H1 (cell line): ENCODE results near the gene WASF1.

Experiments used
- BRCA1 ChIP-seq: IDR thresholded peaks from 2 replicates; pipeline ENCODE4 v1.6.1; 2012; ENCODE audit warnings: low read depth, low read length, improper control_type of control experiment
- CTCF ChIP-seq, 3 experiments: IDR thresholded peaks; 1 replicate in 2 of 3; 2 replicates in 1 of 3; pipeline versions ENCODE4 v1.5.1 to v1.6.1; 2011; ENCODE audit warnings: low read length in 3 of 3, mild to moderate bottlenecking in 3 of 3, inconsistent platforms in 2 of 3, low read depth in 1 of 3, moderate library complexity in 1 of 3; ENCODE audit not compliant: insufficient read depth in 1 of 3; ENCODE audit errors: control extremely low read depth in 1 of 3
- JUN ChIP-seq: IDR thresholded peaks from 2 replicates; pipeline ENCODE4 v1.6.1; 2011; ENCODE audit warnings: low read depth, mild to moderate bottlenecking, improper control_type of control experiment, low read length
- KDM5A ChIP-seq: fragments of 200-600 bp; IDR thresholded peaks from 2 replicates; pipeline ENCODE4 v1.7.1; 2012; ENCODE audit warnings: mild to moderate bottlenecking, low read length, inconsistent platforms, mixed read lengths
- SP2 ChIP-seq: IDR thresholded peaks from 2 replicates; pipeline ENCODE4 v1.6.1; 2012; ENCODE audit warnings: mild to moderate bottlenecking, low read length, inconsistent platforms
- TAF1 ChIP-seq: IDR thresholded peaks from 2 replicates; pipeline ENCODE4 v1.6.1; 2011; ENCODE audit warnings: mild to moderate bottlenecking, low read depth, low read length
- USF2 ChIP-seq: IDR thresholded peaks from 2 replicates; pipeline ENCODE4 v1.6.1; 2011; ENCODE audit warnings: low read length, improper control_type of control experiment

GRCh38 chr6:110181131-110182030 is 1.9 kb upstream of the WASF1 start:
- no peak for TF ChIP-seq CTCF (IDR thresholded peaks at IDR 0.05; ENCODE audit: control extremely low read depth in 1 of 3, insufficient read depth in 1 of 3, low read depth in 1 of 3, low read length in 3 of 3)
- TF ChIP-seq SP2: no peak
- TF ChIP-seq TAF1: no peak
- no peak for TF ChIP-seq JUN
- TF ChIP-seq KDM5A: no peak
- no peak for TF ChIP-seq BRCA1
- no peak for TF ChIP-seq USF2
